Measurements from ENCODE around the gene SLC1A4. TPM values are rescaled to one million over a fixed set of nuclear protein-coding genes. Genes with fewer than 3 reads are reported as not detected.

Gene SLC1A4
- total and polyA plus RNA-seq, 10 of the 15 experiments (the other 5 are each of a cell fraction or from before 2014, with no cell fraction given): 10.8 to 43.2 (median 27.7) TPM

DNA sequence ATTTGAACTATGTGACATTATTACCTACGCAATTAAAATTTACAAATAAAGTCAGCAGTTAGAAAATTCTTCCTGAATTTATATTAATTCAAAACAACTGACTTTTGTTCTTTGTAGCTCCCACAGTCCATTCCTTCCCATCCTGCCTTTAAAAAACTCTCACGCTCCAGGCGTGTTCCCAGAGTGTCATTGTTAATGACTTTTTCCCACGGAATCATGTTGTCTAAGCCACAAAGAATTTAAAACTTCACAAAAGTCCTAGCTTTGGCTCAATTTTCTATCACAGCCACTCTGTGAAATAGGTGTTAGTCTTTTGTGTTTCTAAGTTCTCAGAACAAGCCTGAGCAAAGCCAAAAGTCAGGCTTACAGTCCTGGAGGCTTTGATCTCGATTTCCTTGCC lies 26.5 kb downstream of the SLC1A4 start:
- no peak overlapping the region for H3K4me3 ChIP-seq
- peaks cover 21 to 47% of the 10 kb centered on the region in 2 experiments for H3K36me3 ChIP-seq (ENCODE audit: control insufficient read depth in 2 of 2, insufficient read depth in 2 of 2, low read length in 1 of 2)
- H2AFZ ChIP-seq (ENCODE audit: control insufficient read depth, low read depth, low read length): no peak overlapping the region
- H3K4me1 ChIP-seq (ENCODE audit: control insufficient read depth, insufficient read depth, low read length): peaks cover 24% of the 10 kb centered on the region
- ChIA-PET RAD21 (ENCODE audit: unreplicated experiment) (interaction anchor here (1.4 kb wide), 1 partner anchor 74 kb away, joined by 3 read pairs; no protein-coding TSS in a partner anchor), CTCF (interaction anchor here (3.4 kb wide), 1 partner anchor 99 kb away, joined by 24 read pairs; no protein-coding TSS in a partner anchor), POLR2A (no interaction called here), SMC1A (ENCODE audit: uncharacterized antibody, unreplicated experiment) (interaction anchor here (1.0 to 1.5 kb wide), 3 partner anchors 22 to 78 kb away, joined by 3 to 4 read pairs (median 3); no protein-coding TSS in a partner anchor)
- no peaks in the 10 kb centered on the region for H3K27me3 ChIP-seq (replicated peaks in 1 of 2; ENCODE audit: control insufficient read depth in 2 of 2, insufficient read depth in 2 of 2, low read length in 1 of 2)
- FAIRE-seq (no peak), DNase-seq (ENCODE audit: low read depth, low spot score) (no peak), ATAC-seq (no peak)
- in situ Hi-C loops (cut with MboI): no loop called here
- no peaks in the 10 kb centered on the region for H3K9me3 ChIP-seq (replicated peaks; ENCODE audit: control insufficient read depth, insufficient read depth, low read length)
- no peaks in the 10 kb centered on the region for H3K79me2 ChIP-seq (ENCODE audit: control insufficient read depth, insufficient read depth, low read length)
- 96% methylated on average over 5 of the region's 5 CpGs for WGBS (ENCODE audit: insufficient coverage, insufficient replicate concordance, low lambda C conversion rate, missing lambda C conversion rate)
- no peak overlapping the region for H3K27ac ChIP-seq (ENCODE audit: control insufficient read depth, insufficient read depth)
- no peaks in the 10 kb centered on the region for H4K20me1 ChIP-seq (ENCODE audit: control insufficient read depth, insufficient read depth)
- BruUV-seq (replicated peaks): no TSS peak
- TF ChIP-seq KDM1A (IDR thresholded peaks at IDR 0.05; ENCODE audit: borderline replicate concordance) (no peak), SUZ12 (IDR thresholded peaks at IDR 0.05; ENCODE audit: unreplicated experiment) (no peak), SIN3A (IDR thresholded peaks at IDR 0.05; ENCODE audit: low read depth, low read length) (no peak), CBFB (IDR thresholded peaks at IDR 0.05; ENCODE audit: low read depth) (no peak), NRF1 (conservative IDR thresholded peaks at IDR 0.05; ENCODE audit: low read depth, low read length) (no peak), ATF7 (IDR thresholded peaks at IDR 0.05; ENCODE audit: low read depth) (no peak), SMARCA5 (IDR thresholded peaks at IDR 0.05) (no peak), HDAC2 (IDR thresholded peaks at IDR 0.05) (no peak), CHD1 (IDR thresholded peaks at IDR 0.05; ENCODE audit: low read depth, low read length) (no peak), ETV6 (conservative IDR thresholded peaks at IDR 0.05 in 1 of 2, IDR thresholded peaks at IDR 0.05 in 1 of 2; ENCODE audit: borderline replicate concordance in 1 of 2, low read depth in 1 of 2) (no peak)
- no peak overlapping the region for H3K4me2 ChIP-seq (ENCODE audit: control insufficient read depth, insufficient read depth)
- intact Hi-C loops (cut with micrococcal nuclease; ENCODE audit: unreplicated experiment): no loop called here
- H3K9ac ChIP-seq (ENCODE audit: control insufficient read depth, insufficient read depth, low read length): no peak overlapping the region

All from GM12878 (cell line).